Fibroblast of lung (primary cell): Measurements from ENCODE around the gene SPATA19.

Experiments used
- CTCF ChIP-seq, 2 donors: IDR thresholded peaks in 1 of 2; conservative IDR thresholded peaks in 1 of 2; 1 replicate in 1 of 2; 2 replicates in 1 of 2; pipeline ENCODE4 v1.5.1; 2011 to 2012; ENCODE audit warnings: low read length in 2 of 2, control low read depth in 1 of 2, inconsistent platforms in 1 of 2, low read depth in 1 of 2, mild to moderate bottlenecking in 1 of 2
- EZH2 ChIP-seq: IDR thresholded peaks from 2 replicates; pipeline ENCODE4 v1.5.1; 2012; ENCODE audit warnings: low read length, control low read depth, mild to moderate bottlenecking; ENCODE audit errors: missing control alignments

- TF ChIP-seq EZH2 = no peak
- no peak for TF ChIP-seq CTCF (conservative IDR thresholded peaks at IDR 0.05 in 1 of 2, IDR thresholded peaks at IDR 0.05 in 1 of 2; ENCODE audit: low read depth in 1 of 2, low read length in 2 of 2)
Measured at GRCh38 chr11:133797554-133797953, 47.8 kb downstream of the SPATA19 start.
